Hepatocyte (in vitro differentiated cells): ENCODE results near the gene HDAC5. TPM values are rescaled to one million over a fixed set of nuclear protein-coding genes. Genes with fewer than 3 reads are reported as not detected.
A peak's percentile ranks its signal among the peaks of the same experiment; 100 is the strongest.

ENCODE experiments used
- DNase-seq: peaks from one replicate; pipeline ENCODE4 v3.0.0-alpha.2; 2016; ENCODE audit warnings: low spot score
- H2AFZ ChIP-seq: fragments of 200-600 bp; sonication (generic); 2 replicates; pipeline ENCODE4 v1.6.0; 2016; ENCODE audit warnings: antibody characterized with exemption, mild to moderate bottlenecking
- H3K27ac ChIP-seq: fragments of 200-600 bp; sonication (generic); 2 replicates; pipeline ENCODE4 v1.5.1; 2016; ENCODE audit warnings: mild to moderate bottlenecking
- H3K27me3 ChIP-seq: fragments of 200-600 bp; sonication (generic); 2 replicates; pipeline ENCODE4 v1.6.1; 2016
- H3K36me3 ChIP-seq: fragments of 200-600 bp; sonication (generic); replicated peaks from 2 replicates; pipeline ENCODE4 v1.5.1; 2016; ENCODE audit warnings: low read depth; ENCODE audit not compliant: insufficient read depth
- H3K4me1 ChIP-seq: fragments of 200-600 bp; sonication (generic); 2 replicates; pipeline ENCODE4 v1.5.1; 2016; ENCODE audit warnings: mild to moderate bottlenecking, moderate library complexity; ENCODE audit not compliant: insufficient read depth
- H3K4me2 ChIP-seq: fragments of 200-600 bp; sonication (generic); 2 replicates; pipeline ENCODE4 v1.6.0; 2016
- H3K4me3 ChIP-seq: fragments of 200-600 bp; sonication (generic); 2 replicates; pipeline ENCODE4 v1.5.1; 2016; ENCODE audit warnings: mild to moderate bottlenecking
- H3K79me2 ChIP-seq: fragments of 200-600 bp; sonication (generic); 2 replicates; pipeline ENCODE4 v1.6.0; 2017; ENCODE audit warnings: mild to moderate bottlenecking
- H3K9me2 ChIP-seq: fragments of 200-600 bp; sonication (generic); replicated peaks from 2 replicates; pipeline ENCODE4 v1.6.0; 2017; ENCODE audit warnings: mild to moderate bottlenecking; ENCODE audit not compliant: insufficient read depth
- H3K9me3 ChIP-seq: fragments of 200-600 bp; sonication (generic); 2 replicates; pipeline ENCODE4 v1.5.1; 2016; ENCODE audit warnings: low read depth, mild to moderate bottlenecking
- H4K20me1 ChIP-seq: fragments of 200-600 bp; sonication (generic); 2 replicates; pipeline ENCODE4 v1.6.0; 2016; ENCODE audit warnings: mild to moderate bottlenecking; ENCODE audit not compliant: insufficient read depth, poor library complexity, severe bottlenecking
- EZH2 ChIP-seq: fragments of 200-600 bp; sonication (generic); IDR thresholded peaks from 2 replicates; pipeline ENCODE4 v1.6.1; 2016; ENCODE audit warnings: antibody characterized with exemption, mild to moderate bottlenecking, borderline replicate concordance
- EZH2phosphoT487 ChIP-seq: fragments of 200-600 bp; sonication (generic); IDR thresholded peaks from one replicate; pipeline ENCODE4 v1.6.1; 2018; ENCODE audit warnings: antibody characterized with exemption, mild to moderate bottlenecking, low read depth, moderate library complexity; ENCODE audit not compliant: unreplicated experiment, severe bottlenecking
- WGBS: methylation state at CpG from one replicate; pipeline ENCODE4 v1.1.6; 2016; ENCODE audit warnings: low lambda C conversion rate; ENCODE audit errors: missing lambda C conversion rate; 5-methylcytosine and 5-hydroxymethylcytosine counted together
- polyA plus RNA-seq: library from polyadenylated mRNA; unstranded; fragments of >200 nt; fragmentation: Nextera tagmentation; extraction: Ambion mirVana; gene quantifications from 2 replicates; pipeline ENCODE4 v1.2.1, GENCODE V29; 2016
- total RNA-seq: library from RNA; depleted of rRNA; stranded (reverse); fragments of >200 nt; gene quantifications from 2 replicates; pipeline ENCODE4 v1.2.3, GENCODE V29; 2014
- TF ChIP-seq, protein P1 (sequence below): fragments of 200-600 bp; sonication (generic); IDR thresholded peaks from 2 replicates; pipeline ENCODE4 v1.5.1; 2016; ENCODE audit warnings: antibody characterized with exemption, mild to moderate bottlenecking; ENCODE audit not compliant: poor library complexity

HDAC5 gene
- total and polyA plus RNA-seq, 2 experiments from 2014 or later = 33.9 to 42.7 TPM

DNA sequence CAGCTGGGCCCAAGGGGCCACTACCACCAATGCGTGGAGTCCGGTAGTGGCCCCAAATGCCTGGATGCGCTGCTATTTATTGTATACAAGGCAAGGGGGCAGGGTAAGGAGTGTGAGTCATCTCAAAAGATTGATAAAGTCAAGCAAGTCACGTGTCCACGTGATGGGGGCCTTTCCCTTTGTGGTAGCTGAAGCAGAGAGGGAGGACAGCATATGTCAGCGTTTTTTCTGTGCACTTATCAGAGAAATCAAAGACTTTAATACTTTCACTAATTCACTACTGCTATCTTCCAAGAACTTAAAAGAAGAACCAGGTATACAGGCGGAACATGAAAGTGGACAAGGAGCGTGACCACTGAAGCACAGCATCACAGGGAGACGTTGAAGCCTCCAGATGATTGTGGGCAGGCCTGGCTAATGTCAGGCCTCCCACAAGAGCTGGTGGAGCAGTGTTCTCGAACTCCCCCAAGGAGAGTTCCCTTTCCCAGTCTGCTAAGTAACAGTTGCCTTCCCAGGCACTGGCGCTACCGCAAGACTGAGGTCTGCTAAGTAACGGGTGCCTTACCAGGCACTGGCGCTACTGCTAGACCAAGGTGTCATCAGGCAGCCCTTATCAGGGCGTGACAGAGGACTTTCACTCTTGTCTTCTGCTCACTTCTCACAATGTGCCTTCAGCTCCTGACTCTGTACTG is 36.2 kb upstream of the HDAC5 start:
- TF ChIP-seq EZH2phosphoT487 = no peak
- TF ChIP-seq, protein P1, sequence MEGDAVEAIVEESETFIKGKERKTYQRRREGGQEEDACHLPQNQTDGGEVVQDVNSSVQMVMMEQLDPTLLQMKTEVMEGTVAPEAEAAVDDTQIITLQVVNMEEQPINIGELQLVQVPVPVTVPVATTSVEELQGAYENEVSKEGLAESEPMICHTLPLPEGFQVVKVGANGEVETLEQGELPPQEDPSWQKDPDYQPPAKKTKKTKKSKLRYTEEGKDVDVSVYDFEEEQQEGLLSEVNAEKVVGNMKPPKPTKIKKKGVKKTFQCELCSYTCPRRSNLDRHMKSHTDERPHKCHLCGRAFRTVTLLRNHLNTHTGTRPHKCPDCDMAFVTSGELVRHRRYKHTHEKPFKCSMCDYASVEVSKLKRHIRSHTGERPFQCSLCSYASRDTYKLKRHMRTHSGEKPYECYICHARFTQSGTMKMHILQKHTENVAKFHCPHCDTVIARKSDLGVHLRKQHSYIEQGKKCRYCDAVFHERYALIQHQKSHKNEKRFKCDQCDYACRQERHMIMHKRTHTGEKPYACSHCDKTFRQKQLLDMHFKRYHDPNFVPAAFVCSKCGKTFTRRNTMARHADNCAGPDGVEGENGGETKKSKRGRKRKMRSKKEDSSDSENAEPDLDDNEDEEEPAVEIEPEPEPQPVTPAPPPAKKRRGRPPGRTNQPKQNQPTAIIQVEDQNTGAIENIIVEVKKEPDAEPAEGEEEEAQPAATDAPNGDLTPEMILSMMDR = no peak
- TF ChIP-seq EZH2 = no peak
- H3K27ac ChIP-seq = peak overlapping the region; percentile 81
- no peak overlapping the region for H3K4me3 ChIP-seq
- H4K20me1 ChIP-seq = no peaks in the 10 kb centered on the region
- H3K9me3 ChIP-seq = no peaks in the 10 kb centered on the region
- H2AFZ ChIP-seq = no peak overlapping the region
- H3K79me2 ChIP-seq = no peaks in the 10 kb centered on the region
- WGBS = 70% methylated on average over 15 of the region's 15 CpGs
- no peaks in the 10 kb centered on the region for H3K27me3 ChIP-seq
- DNase-seq = peak; percentile 55
- no peaks in the 10 kb centered on the region for H3K9me2 ChIP-seq
- no peak overlapping the region for H3K4me2 ChIP-seq
- H3K4me1 ChIP-seq = no peaks in the 10 kb centered on the region
- H3K36me3 ChIP-seq = no peaks in the 10 kb centered on the region

DNA sequence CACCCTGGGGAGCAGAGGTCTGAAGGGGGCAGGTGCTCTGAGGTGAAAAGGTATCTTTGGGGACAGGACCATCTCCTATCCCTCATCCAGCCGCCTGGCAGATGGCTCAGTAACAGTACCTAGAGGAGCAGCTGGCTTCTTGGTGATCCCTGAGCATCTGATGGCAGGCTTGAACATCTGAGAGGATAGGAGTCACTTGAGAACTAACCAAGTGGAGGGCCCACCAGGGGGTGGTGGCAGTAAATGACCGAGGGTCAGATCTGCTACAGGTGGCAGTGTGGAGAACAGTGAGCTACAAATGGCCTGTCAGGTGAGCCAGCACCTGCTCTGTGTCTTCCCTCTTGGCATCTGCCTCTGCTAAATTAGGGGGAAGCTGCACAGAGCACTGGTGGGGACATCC is 32.0 kb upstream of the HDAC5 start:
- H3K9me2 ChIP-seq = no peaks in the 10 kb centered on the region
- 81% methylated on average over 2 of the region's 2 CpGs for WGBS

DNA sequence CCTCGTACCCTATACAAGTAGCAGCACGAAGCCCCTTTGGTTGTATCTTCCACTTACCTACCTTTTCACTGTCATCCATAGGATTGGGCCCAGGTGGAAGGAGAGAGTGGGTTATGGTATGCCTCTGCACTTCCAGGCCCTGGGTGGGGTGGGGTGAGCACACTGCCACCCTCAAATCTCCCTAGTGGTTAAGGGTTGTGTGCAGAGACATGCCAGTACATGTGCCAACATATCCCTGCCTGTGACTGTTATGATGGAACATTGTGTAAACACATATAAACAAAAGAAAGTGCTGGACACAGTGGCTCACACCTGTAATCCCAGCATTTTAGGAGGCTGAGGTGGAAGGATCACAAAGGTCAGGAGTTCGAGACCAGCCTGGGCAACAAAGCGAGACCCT is 29.4 kb upstream of the HDAC5 start:
- H3K4me1 ChIP-seq = no peaks in the 10 kb centered on the region
- H3K9me2 ChIP-seq = no peaks in the 10 kb centered on the region
- H3K9me3 ChIP-seq = no peaks in the 10 kb centered on the region
- H3K4me3 ChIP-seq = no peak overlapping the region
- no peaks in the 10 kb centered on the region for H3K79me2 ChIP-seq
- 100% methylated on average over 4 of the region's 4 CpGs for WGBS
- TF ChIP-seq, protein P1 = no peak
- no peak for TF ChIP-seq EZH2phosphoT487
- DNase-seq = no peak
- H3K27me3 ChIP-seq = no peaks in the 10 kb centered on the region
- H3K27ac ChIP-seq = no peak overlapping the region
- no peaks in the 10 kb centered on the region for H3K36me3 ChIP-seq
- no peaks in the 10 kb centered on the region for H4K20me1 ChIP-seq
- no peak overlapping the region for H2AFZ ChIP-seq
- H3K4me2 ChIP-seq = no peak overlapping the region

More for the DNA sequence above, 32.0 kb upstream of the HDAC5 start:
- Histone ChIP-seq H3K4me1 (no peaks in the 10 kb centered on the region), H3K36me3 (no peaks in the 10 kb centered on the region), H2AFZ (no peak overlapping the region), H3K4me3 (no peak overlapping the region), H3K4me2 (no peak overlapping the region), H3K27ac (no peak overlapping the region), H3K9me3 (no peaks in the 10 kb centered on the region), H4K20me1 (no peaks in the 10 kb centered on the region), H3K79me2 (no peaks in the 10 kb centered on the region), H3K27me3 (no peaks in the 10 kb centered on the region)
- no peak for DNase-seq
- TF ChIP-seq, protein P1 = no peak
- no peak for TF ChIP-seq EZH2
- TF ChIP-seq EZH2phosphoT487 = no peak
